H9 (cell line): ENCODE measurements around the gene RNF175. TPM values are rescaled to one million over a fixed set of nuclear protein-coding genes. Genes with fewer than 3 reads are reported as not detected.

Experiments used
- DNase-seq: peaks from one replicate; pipeline ENCODE4 v3.0.0-alpha.2; 2017
- H2AFZ ChIP-seq: one replicate; pipeline ENCODE4 v1.6.1; 2013; ENCODE audit warnings: mild to moderate bottlenecking, low read length, control low read depth, moderate library complexity
- H2AK5ac ChIP-seq: 2 replicates; pipeline ENCODE4 v1.6.1; 2013; ENCODE audit warnings: low read length, control low read depth, mixed read lengths; ENCODE audit not compliant: insufficient read length
- H2BK120ac ChIP-seq: one replicate; pipeline ENCODE4 v1.6.1; 2013; ENCODE audit warnings: low read depth, mild to moderate bottlenecking, low read length, control low read depth, inconsistent platforms; ENCODE audit not compliant: poor library complexity, severe bottlenecking
- H2BK12ac ChIP-seq: 2 replicates; pipeline ENCODE4 v1.6.1; 2013; ENCODE audit warnings: low read length, control low read depth, mixed read lengths, low read depth; ENCODE audit not compliant: insufficient read length
- H2BK15ac ChIP-seq: 2 replicates; pipeline ENCODE4 v1.6.1; 2013; ENCODE audit warnings: low read depth, low read length, control low read depth
- H2BK20ac ChIP-seq: one replicate; pipeline ENCODE4 v1.6.1; 2013; ENCODE audit warnings: low read depth, mild to moderate bottlenecking, low read length, control low read depth, inconsistent platforms; ENCODE audit not compliant: poor library complexity, severe bottlenecking
- H2BK5ac ChIP-seq: 2 replicates; pipeline ENCODE4 v1.6.1; 2013; ENCODE audit warnings: low read length, control low read depth, mixed read lengths; ENCODE audit not compliant: insufficient read length
- H3K14ac ChIP-seq: 2 replicates; pipeline ENCODE4 v1.6.1; 2013; ENCODE audit warnings: low read length, control low read depth; ENCODE audit not compliant: insufficient read depth
- H3K18ac ChIP-seq: 2 replicates; pipeline ENCODE4 v1.6.1; 2013; ENCODE audit warnings: low read depth, mild to moderate bottlenecking, mixed read lengths, low read length, control low read depth; ENCODE audit not compliant: insufficient read length
- H3K23ac ChIP-seq: 2 replicates; pipeline ENCODE4 v1.6.1; 2013; ENCODE audit warnings: low read length, control low read depth, mixed read lengths, low read depth; ENCODE audit not compliant: insufficient read length
- H3K23me2 ChIP-seq: 2 replicates; pipeline ENCODE4 v1.6.1; 2013; ENCODE audit warnings: low read depth, mild to moderate bottlenecking, mixed read lengths, low read length, control low read depth; ENCODE audit not compliant: insufficient read length, poor library complexity, severe bottlenecking
- H3K27ac ChIP-seq: 2 replicates; pipeline ENCODE4 v1.5.1; 2013; ENCODE audit warnings: low read length, control low read depth, mixed read lengths, low read depth; ENCODE audit not compliant: insufficient read length
- H3K27me3 ChIP-seq: 2 replicates; pipeline ENCODE4 v1.6.1; 2013; ENCODE audit warnings: low read length, control low read depth, inconsistent platforms; ENCODE audit not compliant: insufficient read depth
- H3K4ac ChIP-seq: 2 replicates; pipeline ENCODE4 v1.6.1; 2013; ENCODE audit warnings: low read depth, mild to moderate bottlenecking, control low read depth, inconsistent platforms, low read length, moderate library complexity
- H3K4me1 ChIP-seq: 2 replicates; pipeline ENCODE4 v1.6.1; 2013; ENCODE audit warnings: low read length, control low read depth, inconsistent platforms; ENCODE audit not compliant: insufficient read depth
- H3K4me2 ChIP-seq: 2 replicates; pipeline ENCODE4 v1.6.1; 2013; ENCODE audit warnings: low read length, control low read depth, mixed read lengths; ENCODE audit not compliant: insufficient read length, insufficient read depth
- H3K56ac ChIP-seq: 2 replicates; pipeline ENCODE4 v1.6.1; 2013; ENCODE audit warnings: low read depth, mild to moderate bottlenecking, mixed read lengths, low read length, control low read depth; ENCODE audit not compliant: insufficient read length
- H3K79me1 ChIP-seq: 2 replicates; pipeline ENCODE4 v1.6.1; 2013; ENCODE audit warnings: low read depth, mild to moderate bottlenecking, moderate library complexity, low read length, control low read depth, inconsistent platforms; ENCODE audit not compliant: insufficient read depth, poor library complexity, severe bottlenecking
- H3K79me2 ChIP-seq: 2 replicates; pipeline ENCODE4 v1.6.1; 2013; ENCODE audit warnings: low read length, control low read depth, inconsistent platforms; ENCODE audit not compliant: insufficient read depth
- H3K9ac ChIP-seq: 2 replicates; pipeline ENCODE4 v1.6.1; 2013; ENCODE audit warnings: low read length, control low read depth, mixed read lengths; ENCODE audit not compliant: insufficient read length; ENCODE audit errors: extremely low read depth
- H3K9me3 ChIP-seq: one replicate; pipeline ENCODE4 v1.6.1; 2013; ENCODE audit warnings: low read depth, low read length, inconsistent platforms; ENCODE audit not compliant: control insufficient read depth
- H3T11ph ChIP-seq: one replicate; pipeline ENCODE4 v1.6.1; 2013; ENCODE audit warnings: mild to moderate bottlenecking, low read length, control low read depth, inconsistent platforms
- H4K20me1 ChIP-seq: one replicate; pipeline ENCODE4 v1.6.1; 2013; ENCODE audit not compliant: control insufficient read depth, insufficient read length, insufficient read depth
- H4K5ac ChIP-seq: 2 replicates; pipeline ENCODE4 v1.6.1; 2013; ENCODE audit warnings: low read depth, mild to moderate bottlenecking, mixed read lengths, low read length, control low read depth; ENCODE audit not compliant: insufficient read length
- H4K8ac ChIP-seq: replicated peaks from 2 replicates; pipeline ENCODE4 v1.6.1; 2013; ENCODE audit warnings: low read length, control low read depth, mixed read lengths, low read depth; ENCODE audit not compliant: insufficient read length
- H4K91ac ChIP-seq: 2 replicates; pipeline ENCODE4 v1.6.1; 2013; ENCODE audit warnings: low read depth, mild to moderate bottlenecking, moderate library complexity, mixed read lengths, low read length, control low read depth; ENCODE audit not compliant: insufficient read length
- H3K27ac Mint-ChIP-seq, 3 experiments: 2 replicates in 2 of 3; 3 replicates in 1 of 3; pipeline ENCODE4 v1.8.0; 2020 to 2021; ENCODE audit warnings: mixed read lengths in 3 of 3, mild to moderate bottlenecking in 1 of 3, moderate library complexity in 1 of 3
- H3K27me3 Mint-ChIP-seq: 2 replicates; pipeline ENCODE4 v1.8.0; 2021; ENCODE audit warnings: low read depth, mild to moderate bottlenecking, moderate library complexity, mixed read lengths
- H3K36me3 Mint-ChIP-seq, 3 experiments: 2 replicates in 2 of 3; 3 replicates in 1 of 3; pipeline ENCODE4 v1.8.0; 2020 to 2021; ENCODE audit warnings: low read depth in 3 of 3, mixed read lengths in 3 of 3; ENCODE audit not compliant: insufficient read depth in 1 of 3
- H3K4me1 Mint-ChIP-seq, 2 experiments: 2 replicates each; pipeline ENCODE4 v1.8.0; 2020; ENCODE audit warnings: mixed read lengths in 2 of 2
- H3K4me3 Mint-ChIP-seq, 2 experiments: 2 replicates in 1 of 2; 3 replicates in 1 of 2; pipeline ENCODE4 v1.8.0; 2020 to 2021; ENCODE audit warnings: mild to moderate bottlenecking in 2 of 2, mixed read lengths in 2 of 2, moderate library complexity in 1 of 2
- H3K9me3 Mint-ChIP-seq, 2 experiments: 2 replicates in 1 of 2; 3 replicates in 1 of 2; pipeline ENCODE4 v1.8.0; 2020; ENCODE audit warnings: mild to moderate bottlenecking in 2 of 2, mixed read lengths in 2 of 2, moderate library complexity in 1 of 2
- CTCF ChIP-seq: fragments of 200-600 bp; sonication (generic); conservative IDR thresholded peaks from 3 replicates; pipeline ENCODE4 v1.8.0; 2021; ENCODE audit warnings: antibody characterized with exemption, mild to moderate bottlenecking
- WGBS: extraction: QIAGEN DNeasy Blood & Tissue Kit; methylation state at CpG from one replicate; pipeline ENCODE4 v1.1.7; 2013; ENCODE audit warnings: missing lambda C conversion rate, low lambda C conversion rate, mixed read lengths; ENCODE audit not compliant: insufficient read length; ENCODE audit errors: extremely low coverage; 5-methylcytosine and 5-hydroxymethylcytosine counted together
- total RNA-seq: library from RNA; stranded (reverse); gene quantifications from 2 replicates; pipeline ENCODE4 v1.2.1, GENCODE V29; 2021

Gene RNF175
- total RNA-seq, 1 experiment from 2014 or later = 4.3 TPM

GRCh38 chr4:153790500-153790865 lies 30.7 kb upstream of the RNF175 start:
- no CpG with 5 or more reads among the region's 10 CpGs for WGBS
- Histone ChIP-seq H2AFZ (no peak overlapping the region), H3K23me2 (peaks cover 40% of the 10 kb centered on the region), H3K9me3 (no peaks in the 10 kb centered on the region), H4K20me1 (no peaks in the 10 kb centered on the region), H3K4me2 (peak overlapping the region; percentile 22), H3K14ac (no peak overlapping the region), H3K79me2 (peaks cover 24% of the 10 kb centered on the region; the same call in 1 of the 2 replicates), H2BK12ac (no peak overlapping the region), H2BK120ac (no peak overlapping the region), H4K5ac (no peak overlapping the region), H3K18ac (peak overlapping the region; percentile 63), H3K4ac (no peak overlapping the region; the same call in 1 of the 2 replicates), H4K91ac (no peak overlapping the region), H3K56ac (no peak overlapping the region), H3K9ac (peak overlapping the region; percentile 11), H3K27ac (peak overlapping the region; percentile 50), H3K79me1 (no peaks in the 10 kb centered on the region), H2AK5ac (no peak overlapping the region), H3K23ac (no peak overlapping the region), H2BK20ac (no peak overlapping the region), H2BK5ac (no peak overlapping the region), H2BK15ac (no peak overlapping the region), H3K4me1 (peaks cover 6% of the 10 kb centered on the region), H3T11ph (no peak overlapping the region), H4K8ac (no peak overlapping the region), H3K27me3 (no peaks in the 10 kb centered on the region)
- peaks cover 48 to 52% of the 10 kb centered on the region in 2 experiments for H3K4me1 Mint-ChIP-seq
- H3K27ac Mint-ChIP-seq = peak overlapping the region; percentile 97 to 100 (median 99)
- no peak for DNase-seq
- peak overlapping the region; percentile 91 to 100 for H3K4me3 Mint-ChIP-seq
- TF ChIP-seq CTCF = no peak
- H3K36me3 Mint-ChIP-seq = peaks cover 0 to 33% (median 22%) of the 10 kb centered on the region in 3 experiments; a peak in 5 of 7 replicates
- peaks cover 6 to 17% of the 10 kb centered on the region in 2 experiments; a peak in 3 of 5 replicates for H3K9me3 Mint-ChIP-seq
- peaks cover 37% of the 10 kb centered on the region for H3K27me3 Mint-ChIP-seq
